ENCODE data around the gene CBLN3.

Gene CBLN3

DNA sequence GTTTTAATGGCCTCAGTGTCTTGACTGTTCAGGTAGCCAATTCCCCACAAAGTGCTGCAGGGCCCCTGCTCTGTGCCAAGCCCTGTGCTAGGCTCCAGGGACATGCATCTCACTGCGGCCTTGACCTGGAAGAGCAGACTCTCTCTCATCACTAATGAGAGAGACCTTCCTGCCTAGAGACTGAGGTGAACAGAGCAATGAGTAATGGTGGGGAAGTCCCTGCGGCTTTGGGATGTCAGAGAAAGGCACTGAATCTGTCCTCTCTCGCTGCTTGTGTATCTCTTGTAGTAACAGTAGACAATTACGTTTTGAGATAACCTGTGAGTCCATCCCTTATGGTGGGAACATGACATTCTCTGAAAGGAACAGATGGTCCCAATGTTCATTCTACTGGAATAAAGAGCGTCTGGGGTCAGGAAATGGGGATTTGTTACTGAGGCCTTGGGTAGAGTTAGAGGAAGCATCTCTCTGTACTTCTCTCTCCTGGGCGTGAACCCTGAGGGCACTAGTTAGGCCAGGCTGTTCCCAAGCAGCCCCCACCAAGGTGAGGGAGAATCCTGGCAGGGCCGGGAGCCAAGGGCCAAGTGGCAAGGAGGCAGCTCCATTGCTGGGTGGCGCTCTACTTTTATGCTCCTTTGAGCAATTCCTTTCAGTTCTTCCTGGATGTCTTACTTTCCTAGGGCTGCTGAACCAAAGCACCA, 48.0 kb downstream of the CBLN3 start:
- no peak for DNase-seq (ENCODE audit: low read depth, low spot score)

DNA sequence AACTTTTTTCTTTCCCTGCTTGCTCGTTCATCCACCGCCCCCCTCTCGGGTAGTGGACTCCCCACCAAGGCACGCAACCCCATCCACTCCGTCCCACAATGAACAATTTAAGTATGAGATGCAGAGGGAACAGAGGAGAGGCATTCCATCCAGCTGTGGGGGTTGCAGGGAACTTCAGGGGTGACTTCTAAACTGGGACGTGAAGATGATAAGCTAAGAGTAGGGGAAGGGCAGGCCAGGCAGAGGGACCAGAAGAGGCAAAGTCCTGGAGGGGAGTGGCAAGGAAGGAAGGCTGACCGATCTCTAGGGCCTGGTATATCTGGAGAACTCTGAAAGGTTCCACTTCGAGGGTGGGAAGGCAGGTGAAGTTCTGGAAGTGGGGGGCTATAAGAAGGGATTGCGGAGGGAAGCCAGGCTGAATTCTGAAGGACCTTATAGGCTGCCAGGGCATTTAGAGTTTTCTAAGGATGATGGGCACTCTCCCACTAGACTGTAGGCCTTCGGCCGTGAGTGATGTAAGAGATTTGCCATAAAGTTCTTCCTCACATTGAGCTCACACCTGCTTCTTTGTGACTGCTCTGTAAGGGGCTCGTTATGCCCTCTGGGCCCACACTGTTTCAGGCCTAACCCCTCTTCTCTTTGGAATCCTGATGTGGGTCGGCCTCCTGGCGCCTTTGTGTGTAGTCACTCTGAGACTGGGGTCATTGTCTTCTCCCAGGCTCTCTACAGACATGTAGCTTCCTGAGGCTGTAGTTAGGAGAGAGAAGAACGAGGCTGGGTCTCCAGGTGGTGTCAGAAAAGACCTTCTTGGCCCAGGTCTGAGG, 49.3 kb downstream of the CBLN3 start:
- DNase-seq (ENCODE audit: low read depth, low spot score) = no peak

DNA sequence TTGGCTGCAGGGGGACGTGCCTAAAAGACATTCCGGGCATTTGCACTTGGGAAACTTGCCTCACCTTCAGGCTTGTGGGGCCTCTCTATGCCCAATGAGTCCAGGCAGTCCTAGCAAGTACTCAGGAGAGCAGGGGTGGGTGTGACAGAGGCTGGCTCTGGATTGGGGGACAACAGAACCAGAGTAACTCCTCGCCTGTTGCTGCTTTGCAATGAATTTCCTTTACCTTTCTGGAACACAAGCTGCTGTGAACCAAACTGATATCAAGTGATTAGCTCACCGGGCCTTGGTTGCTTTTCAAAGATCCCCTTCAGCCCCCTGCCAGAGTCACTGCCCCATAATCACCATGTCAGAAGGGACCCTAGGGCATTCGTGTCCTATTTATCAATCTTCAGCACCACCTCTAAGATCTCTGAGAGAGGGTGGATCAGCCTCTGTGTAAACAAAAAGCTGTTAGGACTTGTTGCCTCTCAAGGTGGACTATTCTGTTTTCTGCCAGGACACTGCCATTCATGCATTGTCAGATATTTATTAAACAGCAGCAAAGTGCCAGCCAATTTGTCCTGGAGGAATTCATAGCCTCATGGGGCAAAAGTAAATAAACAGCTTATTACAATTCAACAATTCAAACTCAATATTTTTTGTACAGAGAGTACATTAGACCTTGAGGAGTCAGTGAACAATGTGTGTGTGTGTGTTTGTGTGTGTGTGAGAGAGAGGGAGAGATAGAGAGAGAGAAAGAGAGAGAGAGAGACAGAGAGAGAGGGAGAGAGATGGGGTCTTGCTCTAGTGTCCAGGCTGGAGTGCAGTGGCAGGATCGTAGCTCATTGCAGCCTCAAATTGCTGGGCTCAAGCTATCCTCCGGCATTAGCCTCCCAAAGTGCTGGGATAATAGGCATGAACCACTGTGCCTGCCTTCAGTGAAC, 50.2 kb downstream of the CBLN3 start:
- no peak for DNase-seq (ENCODE audit: low read depth, low spot score)

DNA sequence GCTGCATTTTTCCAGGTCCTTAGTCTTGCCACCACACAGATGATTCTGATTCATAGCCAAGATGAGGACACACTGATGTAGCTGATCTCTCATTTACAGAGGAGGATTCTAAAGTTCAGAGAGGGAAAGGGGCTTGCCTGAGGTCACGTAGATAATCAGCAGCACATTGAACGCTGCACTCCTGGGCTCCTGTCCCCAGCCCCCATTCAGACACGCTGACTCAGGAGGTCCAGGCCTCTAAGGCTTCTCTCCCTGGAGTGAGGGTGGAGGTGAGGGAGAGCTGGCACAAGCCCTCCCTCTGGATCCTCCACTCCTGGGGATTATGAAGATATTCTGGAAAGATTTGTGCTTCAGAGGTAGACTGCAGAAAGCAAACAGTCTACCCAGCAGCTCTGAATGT, 51.1 kb downstream of the CBLN3 start:
- DNase-seq (ENCODE audit: low read depth, low spot score) = no peak

DNA sequence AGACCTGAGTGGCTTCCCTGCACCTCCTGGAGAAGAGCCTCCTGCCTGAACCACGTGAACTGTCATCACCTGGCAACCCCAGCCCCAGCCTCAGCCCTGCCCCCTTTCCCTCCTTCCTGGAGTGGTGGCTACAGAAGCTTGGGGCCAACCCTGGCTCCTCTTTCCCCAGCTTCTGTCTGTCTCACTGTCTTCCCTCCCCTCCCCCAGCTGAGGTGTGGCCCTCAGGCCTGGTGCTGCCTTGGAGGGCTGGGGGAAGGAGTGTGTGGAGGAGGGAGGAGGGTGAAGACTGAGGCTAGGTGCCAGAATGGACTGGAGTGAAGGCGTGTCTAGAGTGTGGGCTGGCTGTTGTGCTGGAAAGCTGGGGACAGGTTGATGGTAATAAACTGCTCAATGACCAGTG, 51.8 kb downstream of the CBLN3 start:
- DNase-seq (ENCODE audit: low read depth, low spot score) = no peak

DNA sequence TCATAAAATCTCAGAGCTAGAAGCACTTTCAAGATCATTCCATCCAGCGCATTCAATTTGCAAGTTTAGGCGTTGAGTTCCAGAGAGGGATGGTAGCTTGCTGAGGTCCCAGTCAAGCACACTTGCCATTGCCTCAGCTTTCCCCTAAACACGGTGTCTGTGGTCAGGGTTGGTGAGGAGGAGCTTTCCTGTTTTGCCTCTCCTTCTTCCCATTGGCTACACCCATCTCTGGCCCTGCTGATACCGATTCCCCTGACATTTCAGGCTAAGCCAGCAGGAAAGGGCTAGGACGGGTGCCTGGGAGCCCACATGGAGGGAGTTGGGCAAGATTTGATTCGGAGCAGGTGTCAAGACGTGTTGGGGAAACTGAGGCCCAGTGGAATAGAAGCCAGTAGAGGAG, 52.3 kb downstream of the CBLN3 start:
- DNase-seq (ENCODE audit: low read depth, low spot score) = no peak

Data from activated naive CD8-positive, alpha-beta T cell treated with anti-CD3 and anti-CD28 coated beads, Interleukin-2, amount 50 U/mL, for 16 hours (primary cell).